ENCODE results near the gene BACH2. TPM values are rescaled to one million over a fixed set of nuclear protein-coding genes. Genes with fewer than 3 reads are reported as not detected.

The BACH2 gene
- polyA plus RNA-seq, 10 donors, result 4.1 to 7.4 (median 5.1) TPM

- DNase-seq, result peak in 1 of 3 donors; percentile 37
Measured at GRCh38 chr6:89999154-89999553, 297.5 kb downstream of the BACH2 start.

GRCh38 chr6:89997456-89998445, 298.9 kb downstream of the BACH2 start:
- peak in 2 of 3 donors; percentile 42 to 61 for DNase-seq

DNA sequence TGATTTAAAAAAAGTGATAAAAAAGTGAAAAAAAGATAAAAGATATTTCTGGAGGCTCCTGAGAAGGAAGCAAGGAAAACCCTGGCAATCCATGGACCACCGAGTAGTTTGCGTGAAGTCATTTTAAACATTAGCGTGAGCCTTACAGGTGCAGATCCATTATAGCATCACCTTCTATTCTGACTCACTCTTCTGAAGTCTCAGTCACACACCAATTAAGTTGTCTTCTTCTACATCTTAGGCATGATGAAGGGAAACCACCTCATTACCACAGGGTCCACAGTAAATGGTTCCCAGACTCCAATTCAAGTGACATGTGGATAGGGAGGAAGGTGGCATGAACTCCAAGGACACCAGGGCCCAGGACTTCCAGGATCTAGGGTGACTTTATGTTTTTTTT, 303.2 kb downstream of the BACH2 start:
- no peak for DNase-seq

DNA sequence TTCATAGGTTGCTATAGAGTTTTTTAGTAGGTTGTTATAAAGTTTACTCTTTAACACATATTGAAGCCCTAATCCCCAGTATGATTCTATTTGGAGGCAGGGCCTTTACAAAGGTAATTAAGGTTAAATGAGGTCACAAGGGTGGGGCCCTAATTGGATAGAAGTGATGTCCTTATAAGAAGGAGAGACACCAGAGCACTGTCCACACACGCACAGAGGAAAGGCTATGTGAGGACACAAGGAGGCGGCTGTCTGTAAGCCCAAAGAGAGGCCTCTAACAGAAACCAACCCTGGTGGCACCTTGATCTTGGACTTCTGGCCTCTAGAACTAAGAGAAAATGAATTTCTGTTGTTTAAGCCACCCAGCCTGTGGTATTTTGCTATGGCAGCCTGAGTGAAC, 303.8 kb downstream of the BACH2 start:
- no peak for DNase-seq

GRCh38 chr6:89989742-89990141, 306.9 kb downstream of the BACH2 start:
- peak in 1 of 3 donors; percentile 90 for DNase-seq

- no peak for DNase-seq
Measured at GRCh38 chr6:89987830-89988229, 308.8 kb downstream of the BACH2 start.

- DNase-seq, result no peak
Measured at GRCh38 chr6:89987140-89987539, 309.5 kb downstream of the BACH2 start.

DNA sequence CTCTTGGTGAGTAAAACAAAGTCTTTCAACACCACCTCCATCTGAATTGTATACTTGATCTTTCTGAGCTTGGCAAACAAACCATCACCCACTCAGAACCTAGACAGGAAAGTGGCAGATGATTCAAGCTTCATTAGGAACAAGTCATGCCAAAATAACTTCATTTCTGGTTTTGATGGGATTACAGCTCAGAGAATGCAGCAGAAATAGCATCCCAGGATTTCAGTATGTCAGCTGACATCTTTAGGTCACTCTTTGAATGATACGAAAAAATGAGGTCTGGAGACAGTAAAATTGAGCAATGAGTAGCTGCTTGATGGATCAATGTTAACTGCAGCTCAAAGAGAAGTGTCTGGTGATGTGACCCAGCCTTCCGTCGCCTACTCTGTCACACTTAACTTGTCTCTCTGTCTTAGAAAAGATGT, 310.0 kb downstream of the BACH2 start:
- DNase-seq, result peak in 1 of 3 donors; percentile 78

DNA sequence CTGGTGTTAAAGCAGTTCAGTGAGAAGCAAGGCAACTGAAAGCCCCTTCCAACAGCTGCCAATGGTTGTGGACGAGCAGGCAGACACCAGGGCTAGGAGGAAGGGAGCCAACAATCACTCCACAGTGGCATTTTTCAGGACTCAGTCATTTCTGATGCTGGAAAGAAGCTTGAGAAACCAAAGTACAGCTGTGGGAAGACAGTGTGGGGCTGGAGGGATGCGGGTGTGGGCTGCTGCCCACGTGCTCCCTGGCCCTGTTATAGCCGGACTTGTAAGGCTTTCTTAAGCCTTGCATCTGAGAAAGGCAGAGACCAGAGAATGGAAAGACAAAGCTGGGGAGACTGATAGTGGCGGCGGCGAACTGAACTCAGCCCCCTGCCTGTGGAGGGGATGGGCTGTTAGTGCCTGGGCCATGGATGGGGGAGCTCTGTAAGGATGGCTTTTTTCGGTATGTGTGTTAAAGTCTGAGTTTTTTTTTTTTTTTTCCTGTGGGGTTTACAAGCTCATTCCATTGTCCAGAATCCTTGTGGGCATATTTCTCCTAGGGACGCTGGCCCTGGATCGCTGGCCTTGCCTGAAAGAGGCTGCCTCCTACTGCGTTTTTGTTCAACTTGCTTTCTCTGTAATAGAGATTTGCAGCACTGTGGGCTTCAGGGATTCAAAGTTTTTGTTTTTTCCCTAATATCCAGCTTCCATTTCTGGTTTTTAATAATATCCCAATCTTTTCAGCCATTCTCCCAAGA, 310.7 kb downstream of the BACH2 start:
- peak in 1 of 3 donors; percentile 80 for DNase-seq

DNA sequence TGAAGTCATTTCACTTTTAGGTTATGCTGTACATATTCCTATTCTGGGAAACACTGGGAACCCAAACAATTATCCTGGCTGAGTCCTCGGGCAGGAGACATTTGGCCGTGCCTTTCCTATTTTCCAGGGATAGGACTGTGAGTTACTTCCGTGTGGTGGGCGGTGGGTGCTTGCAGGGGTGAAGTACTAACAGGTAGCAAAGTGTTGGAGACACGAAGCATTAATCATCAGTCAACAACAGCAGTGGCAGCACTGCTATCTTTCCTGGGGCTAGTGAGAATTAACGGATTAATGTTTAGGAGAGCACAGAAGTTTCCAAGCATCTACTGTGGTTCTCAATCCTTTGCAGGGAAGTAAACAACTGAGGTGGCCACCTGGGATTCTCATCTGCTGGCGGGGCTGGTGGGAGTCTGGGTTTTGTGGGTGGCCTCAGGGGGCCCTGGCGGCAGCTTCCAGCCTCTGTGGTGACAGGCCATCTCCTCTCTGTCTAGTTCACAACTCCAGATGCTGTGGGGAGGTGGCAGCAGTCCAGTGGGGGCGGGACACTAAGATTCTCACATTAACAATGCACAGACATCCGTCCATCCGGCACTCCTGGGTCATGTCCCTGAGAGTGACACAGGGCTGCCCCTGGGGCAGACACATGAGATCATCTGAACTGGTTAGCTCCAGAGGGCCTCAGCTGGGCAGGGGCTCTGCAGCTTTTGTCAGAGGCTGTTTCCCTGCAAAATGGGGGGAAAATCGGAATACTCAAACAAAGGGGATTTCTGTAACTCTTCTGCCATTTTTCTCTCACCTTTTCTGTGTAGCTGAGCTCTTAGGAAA, 311.5 kb downstream of the BACH2 start:
- peak; percentile 76 to 90 (median 86) for DNase-seq

- DNase-seq, result no peak
Measured at GRCh38 chr6:89980353-89980752, 316.3 kb downstream of the BACH2 start.

GRCh38 chr6:89979481-89980119, 317.0 kb downstream of the BACH2 start:
- DNase-seq, result no peak

DNA sequence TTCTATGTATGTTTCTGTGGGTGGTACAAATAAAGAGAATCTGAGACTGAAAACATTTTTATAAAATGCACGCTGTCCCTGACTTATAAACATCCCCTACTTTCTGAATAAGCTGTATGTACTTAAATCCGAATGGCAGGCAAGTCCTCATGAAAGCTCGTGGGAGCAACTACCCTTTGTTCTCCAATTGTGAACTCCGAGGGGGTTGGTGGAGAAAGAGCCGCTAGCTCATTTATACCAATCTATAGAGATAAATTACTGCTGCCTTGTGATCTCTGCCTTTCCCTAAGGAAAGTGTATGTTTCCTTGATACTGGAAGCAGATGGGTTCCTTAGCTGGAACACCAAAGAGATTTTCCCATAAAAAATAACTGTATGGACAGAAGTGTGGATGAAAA, 317.9 kb downstream of the BACH2 start:
- DNase-seq, result peak in 1 of 3 donors; percentile 45

DNA sequence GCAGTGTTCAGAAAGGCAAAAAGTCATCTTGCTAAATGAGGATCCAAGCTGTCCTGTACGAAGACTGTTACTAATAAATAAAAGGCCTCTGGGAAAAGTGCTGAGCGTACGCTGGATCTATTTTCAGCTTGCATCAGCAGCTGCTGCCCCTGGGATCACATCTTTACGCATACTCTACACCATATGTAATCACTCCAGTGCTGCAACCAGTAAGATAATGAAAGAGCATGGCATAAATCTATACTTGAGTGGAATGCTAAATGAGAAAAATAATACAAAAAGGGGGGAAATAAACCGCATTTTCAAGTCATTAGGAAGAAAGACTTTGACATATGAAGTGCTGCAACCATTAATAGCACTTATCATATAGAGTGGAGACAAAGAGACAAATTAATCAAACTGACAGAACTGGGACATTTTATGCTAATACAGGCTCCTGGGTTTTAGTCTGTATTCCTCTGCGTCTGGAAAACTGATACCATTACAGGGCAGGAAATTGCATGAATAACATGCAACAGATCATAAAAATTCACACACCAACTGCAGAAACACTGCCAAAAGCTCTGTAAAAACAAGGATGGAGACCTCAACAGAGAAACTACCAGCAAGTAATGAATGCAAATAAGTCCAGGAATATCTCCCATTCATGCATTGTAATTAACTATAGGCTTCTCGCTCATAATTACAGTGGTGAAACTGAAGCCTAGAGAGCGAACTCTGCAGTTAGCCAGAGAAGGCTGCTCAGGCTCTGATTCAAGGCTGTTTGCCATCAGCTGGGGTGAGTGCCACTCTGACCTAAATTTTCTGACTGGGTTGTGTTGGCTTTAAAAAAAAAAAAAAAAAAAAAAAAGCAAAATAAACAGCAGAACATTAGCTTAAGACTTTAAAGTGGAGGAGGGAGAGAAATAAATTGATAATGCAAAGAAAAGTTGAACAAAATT, 318.6 kb downstream of the BACH2 start:
- peak; percentile 84 to 94 (median 93) for DNase-seq

DNA sequence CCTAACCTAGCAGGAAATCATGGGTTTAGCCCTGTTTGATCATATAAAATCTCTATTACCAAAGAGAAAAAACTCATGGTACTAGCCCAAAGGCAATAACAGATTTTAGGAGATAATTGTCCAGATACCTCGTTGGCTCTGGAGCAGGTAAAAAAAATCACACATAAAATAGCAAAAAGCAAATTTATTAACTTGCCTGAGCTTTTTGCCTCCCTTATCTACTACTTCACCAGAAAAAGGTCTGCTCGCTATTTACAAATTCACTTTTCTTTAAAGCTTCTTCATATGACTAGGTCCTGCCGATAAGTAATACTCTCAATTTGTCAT, 320.0 kb downstream of the BACH2 start:
- DNase-seq, result no peak

GRCh38 chr6:89975991-89976693, 320.5 kb downstream of the BACH2 start:
- no peak for DNase-seq

GRCh38 chr6:89975366-89975765, 321.3 kb downstream of the BACH2 start:
- peak in 1 of 3 donors; percentile 44 for DNase-seq

DNA sequence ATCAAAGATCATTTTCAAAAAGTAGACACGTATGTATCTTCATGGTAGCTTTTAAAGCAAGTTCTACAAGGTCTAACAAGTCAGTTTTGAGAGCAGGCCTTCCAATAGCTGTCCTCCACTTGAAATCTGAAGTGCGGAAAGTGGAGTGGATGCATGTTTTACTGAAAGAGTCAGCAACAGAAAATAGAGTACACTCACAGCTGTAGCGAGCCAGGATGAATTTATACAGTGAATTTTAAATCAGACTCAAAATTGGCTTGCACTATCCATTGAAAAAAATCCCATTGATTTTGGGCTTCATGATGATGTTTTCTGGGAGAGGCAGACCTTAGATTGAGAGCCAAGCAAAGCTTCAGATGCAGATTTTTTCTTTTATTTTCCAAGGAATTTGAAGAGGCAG, 321.8 kb downstream of the BACH2 start:
- peak; percentile 66 to 88 (median 70) for DNase-seq

DNA sequence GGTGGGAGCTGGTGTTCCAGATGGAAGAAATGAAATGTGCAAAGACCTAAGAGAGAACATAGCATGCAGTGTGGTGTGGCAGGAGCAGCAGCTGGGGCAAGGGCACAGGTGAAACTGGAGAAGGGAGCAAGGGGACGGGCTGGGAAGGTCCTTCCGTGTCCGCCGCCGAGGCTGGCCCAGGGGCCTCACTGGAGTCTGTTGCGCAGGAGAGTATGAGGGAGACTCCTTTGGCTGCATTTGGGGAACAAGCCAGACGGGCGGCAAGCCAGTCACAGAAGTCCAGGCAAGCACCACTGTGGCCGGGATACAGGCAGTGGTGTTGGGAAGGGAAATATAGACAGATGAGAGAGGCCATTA, 324.6 kb downstream of the BACH2 start:
- DNase-seq, result no peak

Data from muscle of back (tissue), 11 donors.